Lung (tissue), 12 donors: Measurements from ENCODE around the gene SLC12A6. TPM values are rescaled to one million over a fixed set of nuclear protein-coding genes. Genes with fewer than 3 reads are reported as not detected.
"Not testable (repeated sequence)": the region's sequence is repeated elsewhere in the genome, so short reads cannot be mapped to it uniquely, and the experiment has no call there.

Source experiments
- ATAC-seq: fragments of 200-7000 bp; cut with Tn5 transposase; one replicate; pipeline ENCODE4 v1.9.1; 2020; ENCODE audit warnings: moderate number of reproducible peaks; ENCODE audit not compliant: insufficient read depth, low FRiP score
- DNase-seq, 3 donors: peaks; one replicate each; pipeline ENCODE4 v3.0.0-alpha.2; 2013 to 2017
- H3K27ac ChIP-seq, 2 donors: one replicate each; pipeline ENCODE4 v1.5.1; 2013; ENCODE audit warnings: mild to moderate bottlenecking in 2 of 2, moderate library complexity in 2 of 2, control low read depth in 1 of 2, inconsistent platforms in 1 of 2, low read depth in 1 of 2, low read length in 1 of 2
- H3K27me3 ChIP-seq, 3 donors: one replicate each; pipeline ENCODE4 v1.5.1; 2013; ENCODE audit warnings: low read length in 2 of 3; ENCODE audit not compliant: control insufficient read depth in 3 of 3, insufficient read depth in 3 of 3
- H3K36me3 ChIP-seq, 4 donors: one replicate each; pipeline ENCODE4 v1.5.1; 2013; ENCODE audit warnings: low read length in 4 of 4, mild to moderate bottlenecking in 1 of 4, moderate library complexity in 1 of 4; ENCODE audit not compliant: control insufficient read depth in 4 of 4, insufficient read depth in 4 of 4
- H3K4me1 ChIP-seq, 5 donors: one replicate each; pipeline ENCODE4 v1.5.1; 2013; ENCODE audit warnings: low read length in 5 of 5, mild to moderate bottlenecking in 2 of 5, moderate library complexity in 1 of 5; ENCODE audit not compliant: control insufficient read depth in 5 of 5, insufficient read depth in 5 of 5
- H3K4me3 ChIP-seq: one replicate; pipeline ENCODE4 v1.5.1; 2013; ENCODE audit warnings: mild to moderate bottlenecking, control low read depth, moderate library complexity
- H3K9ac ChIP-seq, 2 donors: one replicate each; pipeline ENCODE4 v1.5.1; 2013; ENCODE audit warnings: low read length in 2 of 2, control low read depth in 1 of 2; ENCODE audit not compliant: insufficient read depth in 1 of 2
- H3K9me3 ChIP-seq, 4 donors: one replicate each; pipeline ENCODE4 v1.5.1; 2013; ENCODE audit warnings: low read length in 3 of 4, mild to moderate bottlenecking in 1 of 4, moderate library complexity in 1 of 4; ENCODE audit not compliant: control insufficient read depth in 4 of 4, insufficient read depth in 3 of 4
- CTCF ChIP-seq: IDR thresholded peaks from 2 replicates; pipeline ENCODE4 v1.5.1; 2012; ENCODE audit warnings: mild to moderate bottlenecking; ENCODE audit errors: control extremely low read depth, extremely low read depth
- WGBS, 2 donors: extraction: QIAGEN DNeasy Blood & Tissue Kit; methylation state at CpG; one replicate each; pipeline ENCODE4 v1.1.7; 2013; 5-methylcytosine and 5-hydroxymethylcytosine counted together
- polyA plus RNA-seq, 2 donors: library from polyadenylated mRNA; stranded (reverse); fragments of 200-250 nt; gene quantifications; one replicate each; pipeline ENCODE4 v1.2.1, GENCODE V29; 2013
- total RNA-seq, 2 donors: library from RNA; depleted of rRNA in 1 of 2; stranded (reverse); fragments of >200 nt in 1 of 2; gene quantifications; one replicate each; pipeline ENCODE4 v1.2.1, GENCODE V29; 2014 to 2021
- donor health status: control.
- donor health status: control.
- donor health status: Bipolar disorder and iron deficiency.
- donor health status: healthy.
- donor health status: DM: yes; HTN: yes; CAD: no.

Gene SLC12A6
- total and polyA plus RNA-seq, 4 donors, result 7.6 to 58.4 (median 27.7) TPM

GRCh38 chr15:34206011-34206410, 131.6 kb downstream of the SLC12A6 start:
- no peaks in the 10 kb centered on the region for H3K9me3 ChIP-seq
- no peak for DNase-seq
- no peak overlapping the region for H3K9ac ChIP-seq
- peaks cover 0 to 12% (median 0%) of the 10 kb centered on the region in 5 donors for H3K4me1 ChIP-seq
- TF ChIP-seq CTCF, result no peak
- peaks cover 0 to 4% (median 0%) of the 10 kb centered on the region in 4 donors for H3K36me3 ChIP-seq
- H3K27ac ChIP-seq, result no peak overlapping the region
- 95 to 97% methylated on average over 4 of the region's 4 CpGs for WGBS, 2 donors
- ATAC-seq, result no peak
- no peak overlapping the region for H3K4me3 ChIP-seq
- no peaks in the 10 kb centered on the region for H3K27me3 ChIP-seq

GRCh38 chr15:34203936-34204335, 133.6 kb downstream of the SLC12A6 start:
- 90 to 95% methylated on average over 1 of the region's 1 CpG for WGBS, 2 donors
- DNase-seq, result no peak
- no peak for TF ChIP-seq CTCF

GRCh38 chr15:34203305-34203704, 134.3 kb downstream of the SLC12A6 start:
- no peak for TF ChIP-seq CTCF
- 86 to 91% methylated on average over 1 of the region's 1 CpG for WGBS, 2 donors
- no peak overlapping the region for H3K9ac ChIP-seq
- no peak overlapping the region for H3K4me3 ChIP-seq
- ATAC-seq, result no peak
- H3K27me3 ChIP-seq, result no peaks in the 10 kb centered on the region
- peaks cover 0 to 4% (median 0%) of the 10 kb centered on the region in 4 donors for H3K36me3 ChIP-seq
- peaks cover 0 to 5% (median 0%) of the 10 kb centered on the region in 5 donors for H3K4me1 ChIP-seq
- no peak overlapping the region for H3K27ac ChIP-seq
- no peak for DNase-seq
- H3K9me3 ChIP-seq, result no peaks in the 10 kb centered on the region

More at GRCh38 chr15:34203936-34204335, 133.6 kb downstream of the SLC12A6 start:
- no peaks in the 10 kb centered on the region for H3K9me3 ChIP-seq
- H3K27ac ChIP-seq, result no peak overlapping the region
- no peak overlapping the region for H3K4me3 ChIP-seq
- no peaks in the 10 kb centered on the region for H3K27me3 ChIP-seq
- H3K36me3 ChIP-seq, result peaks cover 0 to 4% (median 0%) of the 10 kb centered on the region in 4 donors
- no peak for ATAC-seq
- H3K9ac ChIP-seq, result no peak overlapping the region
- peaks cover 0 to 10% (median 0%) of the 10 kb centered on the region in 5 donors for H3K4me1 ChIP-seq

GRCh38 chr15:34193272-34193671, 144.3 kb downstream of the SLC12A6 start:
- WGBS, 2 donors, result 83 to 96% methylated on average over 7 of the region's 7 CpGs
- not testable (repeated sequence) for H3K27me3 ChIP-seq

More at GRCh38 chr15:34193272-34193671, 144.3 kb downstream of the SLC12A6 start:
- H3K4me1 ChIP-seq, H3K9ac ChIP-seq, H3K36me3 ChIP-seq, H3K27ac ChIP-seq, DNase-seq, ATAC-seq, H3K9me3 ChIP-seq, H3K4me3 ChIP-seq: not testable (repeated sequence)
